Heart left ventricle (tissue), 16 donors: ENCODE data around the gene NKX2-3. TPM values are rescaled to one million over a fixed set of nuclear protein-coding genes. Genes with fewer than 3 reads are reported as not detected.
A peak's percentile ranks its signal among the peaks of the same experiment; 100 is the strongest.

Source experiments
- ATAC-seq, 4 donors: fragments of 200-7000 bp; cut with Tn5 transposase; one replicate each; pipeline ENCODE4 v1.9.1; 2020 to 2022; ENCODE audit warnings: moderate library complexity in 4 of 4, mild to moderate bottlenecking in 3 of 4, moderate number of reproducible peaks in 1 of 4
- DNase-seq, 5 donors: peaks; one replicate each; pipeline ENCODE4 v3.0.0-alpha.2; 2020
- H3K27ac ChIP-seq, 12 donors: fragments of 200-600 bp; sonication (generic) in 4 of 12; one replicate each; pipeline versions ENCODE4 v1.5.0 to v1.8.0; 2016 to 2022; ENCODE audit warnings: mild to moderate bottlenecking in 2 of 12
- H3K27me3 ChIP-seq, 9 donors: fragments of 200-600 bp; sonication (generic) in 2 of 9; one replicate each; pipeline versions ENCODE4 v1.5.1 to v1.8.0; 2016 to 2022; ENCODE audit warnings: mild to moderate bottlenecking in 3 of 9
- H3K36me3 ChIP-seq, 9 donors: fragments of 200-600 bp; sonication (generic) in 2 of 9; one replicate each; pipeline versions ENCODE4 v1.5.0 to v1.8.0; 2018 to 2022; ENCODE audit warnings: mild to moderate bottlenecking in 2 of 9
- H3K4me1 ChIP-seq, 12 donors: fragments of 200-600 bp; sonication (generic) in 4 of 12; one replicate each; pipeline versions ENCODE4 v1.5.0 to v1.8.0; 2016 to 2022; ENCODE audit warnings: mild to moderate bottlenecking in 3 of 12
- H3K4me3 ChIP-seq, 12 donors: fragments of 200-600 bp; sonication (generic) in 4 of 12; one replicate each; pipeline versions ENCODE4 v1.5.0 to v1.8.0; 2017 to 2022; ENCODE audit warnings: mild to moderate bottlenecking in 9 of 12, moderate library complexity in 4 of 12
- H3K9me3 ChIP-seq, 12 donors: fragments of 200-600 bp; sonication (generic) in 4 of 12; one replicate each; pipeline versions ENCODE4 v1.5.0 to v1.8.0; 2016 to 2022; ENCODE audit warnings: mild to moderate bottlenecking in 1 of 12
- POLR2A ChIP-seq, 2 donors: fragments of 450-650 bp; IDR thresholded peaks; one replicate each; pipeline ENCODE4 v1.6.1; 2017; ENCODE audit warnings: antibody characterized with exemption in 2 of 2, mild to moderate bottlenecking in 2 of 2, moderate library complexity in 2 of 2
- WGBS, 4 donors: extraction: QIAGEN DNeasy Blood & Tissue Kit in 2 of 4; methylation state at CpG; one replicate each; pipeline versions ENCODE4 v1.1.5 to v1.1.7; 2013 to 2018; 5-methylcytosine and 5-hydroxymethylcytosine counted together
- intact Hi-C, 10 donors: fragments of 100-400 bp; cut with DNase I; formaldehyde crosslinking; loops; one replicate each; pipeline versions ENCODE4 v1.11.1 to v1.14.2; 2022
- long read RNA-seq, 3 donors: library from polyadenylated mRNA; unstranded; transcript quantifications; one replicate each; pipeline ENCODE4 v2.0.0, GENCODE V29; 2020 to 2021
- polyA plus RNA-seq, 2 donors: library from polyadenylated mRNA; stranded (reverse); fragments of 200-250 nt; gene quantifications; one replicate each; pipeline ENCODE4 v1.2.3, GENCODE V29; 2013
- total RNA-seq, 9 donors: library from RNA; depleted of rRNA in 2 of 9; stranded (reverse); fragments of >200 nt in 2 of 9; fragmentation: NEBNext Ultra II Directional in 3 of 9; extraction: Animal tissue kit (Norgen Biotek cat#: 25700) in 3 of 9; gene quantifications; one replicate each; pipeline versions ENCODE4 v1.1.0 to v1.2.4, GENCODE V29; 2016 to 2023
- TF ChIP-seq, protein P1 (sequence below), 12 donors: fragments of 200-600 bp; sonication (generic) in 4 of 12; IDR thresholded peaks; one replicate each; pipeline versions ENCODE4 v1.5.0 to v1.8.0; 2018 to 2022; ENCODE audit warnings: antibody characterized with exemption in 12 of 12, mild to moderate bottlenecking in 5 of 12
- donor health status: ischemic (EF 13 %, LVEDD 7.1; RV severe dilation, severe dysfunction).
- donor health status: healthy with polysubstance abuse.
- donor health status: DM: no; HTN: yes; CAD: no.
- donor health status: DM: no; HTN: no; CAD: no.
- donor health status: ischemic (EF 25% LVEDD 6.9; RV normal size, moderate dysfunction).
- donor health status: ischemic (EF 25% LVEDD 5.7; RV mildly dilated, moderate dysfunction).
- donor health status: healthy.
- donor health status: DM: yes; HTN: yes; CAD: no.
- donor health status: ischemic (EF 35%, LVEDD 5.7; RV mildly dilated, moderate dysfunction).
- donor health status: nonischemic (EF 11% LVEDD 7.7; RV severe dilation, severe dysfunction).
- donor health status: DM: yes; HTN: yes; CAD: no.
- donor health status: PGD.
- donor health status: ischemic (EF 29% LVEDD 5.4; RV normal size, mild dysfunction).
- donor health status: nonischemic (EF 23%, LVEDD 6.1; RV moderate dilation, normal function).

NKX2-3 gene
- total RNA-seq = not detected
- polyA plus RNA-seq = not detected
- long read RNA-seq, donor 1 = 0 reads
- long read RNA-seq, donor 2 = 0 reads
- long read RNA-seq, donor 3 = 0 reads

DNA sequence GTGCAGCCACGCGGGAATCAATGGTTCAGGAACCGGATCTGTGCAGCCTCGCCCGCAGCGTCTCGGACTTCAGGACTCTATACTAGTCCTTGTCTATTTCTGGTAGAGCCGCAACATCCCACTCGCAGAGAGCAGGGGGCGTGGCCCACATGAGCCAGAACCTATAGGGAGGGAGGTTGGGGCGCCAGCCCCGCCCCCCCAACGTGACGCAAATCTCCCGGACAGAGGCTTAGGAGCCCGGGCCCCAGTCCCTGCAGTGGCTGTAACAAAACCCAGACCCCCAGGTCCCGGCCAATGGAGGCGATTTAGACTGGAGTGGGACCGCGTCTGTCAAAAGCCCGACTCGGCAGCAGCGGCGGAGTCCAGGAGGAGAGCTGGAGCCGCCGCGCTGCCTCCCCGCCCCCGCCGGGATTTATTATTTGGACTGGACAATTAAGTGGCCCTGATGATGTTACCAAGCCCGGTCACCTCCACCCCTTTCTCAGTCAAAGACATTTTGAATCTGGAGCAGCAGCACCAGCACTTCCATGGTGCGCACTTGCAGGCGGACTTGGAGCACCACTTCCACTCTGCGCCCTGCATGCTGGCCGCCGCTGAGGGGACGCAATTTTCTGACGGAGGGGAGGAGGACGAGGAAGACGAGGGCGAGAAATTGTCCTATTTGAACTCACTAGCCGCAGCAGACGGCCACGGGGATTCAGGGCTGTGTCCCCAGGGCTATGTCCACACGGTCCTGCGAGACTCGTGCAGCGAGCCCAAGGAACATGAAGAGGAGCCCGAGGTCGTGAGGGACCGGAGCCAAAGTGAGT lies at the start of gene NKX2-3:
NKX2-3 (plus strand) TSS at position 256 of the 809 bp plus-strand sequence; CDS start at position 446, 190 bp downstream.
- H3K4me3 ChIP-seq = peak within 1 kb of the TSS in 1 of 12 donors; percentile 35
- intact Hi-C loops = no loop called here
- ATAC-seq (peak in 3 of 4 donors; percentile 44 to 63 (median 59)), DNase-seq (peak in 3 of 5 donors; percentile 58 to 75 (median 58))
- TF ChIP-seq, protein P1, sequence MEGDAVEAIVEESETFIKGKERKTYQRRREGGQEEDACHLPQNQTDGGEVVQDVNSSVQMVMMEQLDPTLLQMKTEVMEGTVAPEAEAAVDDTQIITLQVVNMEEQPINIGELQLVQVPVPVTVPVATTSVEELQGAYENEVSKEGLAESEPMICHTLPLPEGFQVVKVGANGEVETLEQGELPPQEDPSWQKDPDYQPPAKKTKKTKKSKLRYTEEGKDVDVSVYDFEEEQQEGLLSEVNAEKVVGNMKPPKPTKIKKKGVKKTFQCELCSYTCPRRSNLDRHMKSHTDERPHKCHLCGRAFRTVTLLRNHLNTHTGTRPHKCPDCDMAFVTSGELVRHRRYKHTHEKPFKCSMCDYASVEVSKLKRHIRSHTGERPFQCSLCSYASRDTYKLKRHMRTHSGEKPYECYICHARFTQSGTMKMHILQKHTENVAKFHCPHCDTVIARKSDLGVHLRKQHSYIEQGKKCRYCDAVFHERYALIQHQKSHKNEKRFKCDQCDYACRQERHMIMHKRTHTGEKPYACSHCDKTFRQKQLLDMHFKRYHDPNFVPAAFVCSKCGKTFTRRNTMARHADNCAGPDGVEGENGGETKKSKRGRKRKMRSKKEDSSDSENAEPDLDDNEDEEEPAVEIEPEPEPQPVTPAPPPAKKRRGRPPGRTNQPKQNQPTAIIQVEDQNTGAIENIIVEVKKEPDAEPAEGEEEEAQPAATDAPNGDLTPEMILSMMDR (IDR thresholded peaks at IDR 0.05) = no peak
- no peak for TF ChIP-seq POLR2A (IDR thresholded peaks at IDR 0.05)
- H3K9me3 ChIP-seq = no peaks in the 10 kb centered on the region
- peak within 1 kb of the TSS in 1 of 12 donors; percentile 93 for H3K27ac ChIP-seq
- 2 to 4% (median 3%) methylated on average over 43 to 51 of the region's 51 CpGs for WGBS, 4 donors
- H3K4me1 ChIP-seq = peaks cover 0 to 76% (median 24%) of the 10 kb centered on the region in 12 donors
- H3K36me3 ChIP-seq = no peaks in the 10 kb centered on the region
- peaks cover 84 to 100% (median 99%) of the 10 kb centered on the region in 9 donors for H3K27me3 ChIP-seq

DNA sequence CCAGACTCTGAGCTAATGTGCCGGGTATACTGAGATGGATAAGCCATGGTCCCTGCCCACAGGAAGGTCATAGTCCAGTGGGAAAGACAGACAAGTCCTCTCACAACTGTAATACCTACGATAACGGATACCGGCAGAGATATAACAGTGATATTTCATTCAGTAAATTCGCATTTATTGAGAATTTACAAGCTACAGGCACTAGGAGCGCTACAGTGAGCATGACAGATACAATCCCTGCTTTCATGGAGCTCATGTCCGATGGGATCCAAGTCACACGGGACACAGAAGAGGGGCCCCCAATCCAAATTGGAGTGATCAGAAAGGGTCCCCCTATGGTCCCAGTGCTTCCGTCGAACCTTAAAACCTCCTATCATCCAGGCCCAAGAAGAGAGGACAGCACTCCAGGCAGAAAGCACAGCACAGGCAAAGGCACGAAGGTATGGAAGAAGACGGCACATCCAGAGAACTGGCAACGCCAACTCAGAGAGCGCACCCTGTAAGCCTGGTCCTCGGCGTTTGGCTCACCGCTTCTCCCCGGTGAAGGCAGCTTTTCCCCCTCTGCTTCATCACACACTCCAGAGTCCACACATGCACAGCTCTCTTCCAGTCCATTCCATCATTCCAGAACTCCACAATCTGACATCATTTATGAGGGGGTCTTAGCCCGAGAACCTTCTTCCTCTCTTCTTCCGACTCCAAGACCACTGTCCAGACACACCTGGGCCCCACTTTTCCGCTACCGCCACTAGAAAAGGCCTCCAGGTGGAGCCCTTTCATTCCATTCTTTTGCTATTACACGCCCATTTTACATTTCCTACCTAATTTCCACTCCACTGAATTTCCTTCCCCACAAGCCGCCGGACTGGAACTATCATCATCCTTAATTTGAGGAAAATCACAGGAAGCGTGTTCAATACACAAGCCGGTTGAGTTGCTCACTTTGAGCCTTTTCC lies 47.8 kb upstream of the NKX2-3 start:
- WGBS, 4 donors = 61 to 71% (median 70%) methylated on average over 27 of the region's 27 CpGs
- H3K36me3 ChIP-seq = no peaks in the 10 kb centered on the region
- no peak overlapping the region for H3K27ac ChIP-seq
- H3K4me3 ChIP-seq = no peak overlapping the region
- intact Hi-C loops = no loop called here
- no peak for DNase-seq
- ATAC-seq = no peak
- TF ChIP-seq, protein P1 (IDR thresholded peaks at IDR 0.05) = no peak
- TF ChIP-seq POLR2A (IDR thresholded peaks at IDR 0.05) = no peak
- H3K27me3 ChIP-seq = peaks cover 0 to 61% (median 9%) of the 10 kb centered on the region in 9 donors
- no peaks in the 10 kb centered on the region for H3K4me1 ChIP-seq
- H3K9me3 ChIP-seq = no peaks in the 10 kb centered on the region

DNA sequence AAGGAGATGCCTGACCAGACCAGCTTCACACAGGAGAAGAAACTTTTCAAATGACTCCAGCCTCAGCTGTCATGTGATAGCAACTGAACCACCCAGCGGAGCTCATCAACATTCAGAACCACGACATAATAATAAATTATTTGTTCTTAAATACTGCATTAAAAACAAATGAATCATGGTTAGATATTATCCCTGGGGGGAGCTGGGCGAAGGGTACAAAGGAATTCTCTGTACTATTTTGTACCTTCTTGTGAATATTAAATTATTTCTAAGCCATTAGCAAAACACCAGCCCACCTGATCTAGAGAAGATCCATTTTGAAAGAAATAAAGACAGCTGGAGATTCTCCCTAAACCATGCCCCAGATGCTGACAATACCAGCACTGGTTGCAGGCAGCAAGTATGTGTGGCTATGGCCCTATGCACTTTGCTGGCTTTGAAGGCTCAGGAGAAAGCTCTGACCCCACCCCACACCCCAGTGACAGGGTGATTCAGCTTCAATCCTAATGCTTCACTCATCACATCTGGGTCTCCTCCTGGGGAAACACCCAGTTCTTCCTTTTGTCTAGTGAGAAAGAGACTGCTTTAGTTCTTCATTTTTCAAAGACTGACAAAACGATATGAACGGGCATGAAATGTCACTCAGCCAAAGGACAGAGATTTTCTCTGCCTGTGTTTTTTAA lies 45.5 kb upstream of the NKX2-3 start:
- no peaks in the 10 kb centered on the region for H3K9me3 ChIP-seq
- intact Hi-C loops = no loop called here
- H3K4me1 ChIP-seq = no peaks in the 10 kb centered on the region
- H3K4me3 ChIP-seq = no peak overlapping the region
- H3K27ac ChIP-seq = no peak overlapping the region
- TF ChIP-seq, protein P1 (IDR thresholded peaks at IDR 0.05) = no peak
- TF ChIP-seq POLR2A (IDR thresholded peaks at IDR 0.05) = no peak
- H3K36me3 ChIP-seq = no peaks in the 10 kb centered on the region
- ATAC-seq = no peak
- peaks cover 0 to 74% (median 13%) of the 10 kb centered on the region in 9 donors for H3K27me3 ChIP-seq
- 73 to 88% (median 80%) methylated on average over 5 of the region's 5 CpGs for WGBS, 4 donors
- DNase-seq = no peak
